Left lung (tissue), 10 donors: ENCODE data around the gene NFAT5. TPM values are rescaled to one million over a fixed set of nuclear protein-coding genes. Genes with fewer than 3 reads are reported as not detected.
"Not testable (repeated sequence)": the region's sequence is repeated elsewhere in the genome, so short reads cannot be mapped to it uniquely, and the experiment has no call there.

Source experiments
- ATAC-seq: fragments of 200-7000 bp; cut with Tn5 transposase; one replicate; pipeline ENCODE4 v1.9.1; 2020; ENCODE audit warnings: moderate library complexity
- DNase-seq, 4 donors: peaks; one replicate each; pipeline ENCODE4 v3.0.0-alpha.2; 2013 to 2020
- H3K27ac ChIP-seq, 2 donors: fragments of 200-600 bp; sonication (generic) in 1 of 2; one replicate each; pipeline versions ENCODE4 v1.5.0 to v1.8.0; 2020 to 2021
- H3K27me3 ChIP-seq, 2 donors: fragments of 200-600 bp; sonication (generic) in 1 of 2; one replicate each; pipeline versions ENCODE4 v1.5.0 to v1.8.0; 2020 to 2021
- H3K36me3 ChIP-seq, 2 donors: fragments of 200-600 bp; sonication (generic) in 1 of 2; one replicate each; pipeline versions ENCODE4 v1.5.0 to v1.8.0; 2020 to 2021
- H3K4me1 ChIP-seq, 2 donors: fragments of 200-600 bp; one replicate each; pipeline ENCODE4 v1.8.0; 2021
- H3K4me3 ChIP-seq, 2 donors: fragments of 200-600 bp; sonication (generic) in 1 of 2; one replicate each; pipeline versions ENCODE4 v1.5.0 to v1.8.0; 2020 to 2021; ENCODE audit warnings: mild to moderate bottlenecking in 1 of 2
- H3K9me3 ChIP-seq, 2 donors: fragments of 200-600 bp; sonication (generic) in 1 of 2; one replicate each; pipeline versions ENCODE4 v1.5.0 to v1.8.0; 2020 to 2021
- intact Hi-C, 2 donors: fragments of 100-400 bp; cut with DNase I; formaldehyde crosslinking; loops; one replicate each; pipeline versions ENCODE4 v1.11.2 to v1.14.2; 2022
- polyA plus RNA-seq, 6 donors: library from polyadenylated mRNA; unstranded; fragments of 120-200 nt; gene quantifications; one replicate each; pipeline ENCODE4 v1.2.1, GENCODE V29; 2013; ENCODE audit not compliant: insufficient read length in 6 of 6
- total RNA-seq, 2 donors: library from RNA; stranded (reverse); fragmentation: NEBNext Ultra II Directional; extraction: Animal tissue kit (Norgen Biotek cat#: 25700); gene quantifications; one replicate each; pipeline ENCODE4 v1.2.1, GENCODE V29; 2021
- TF ChIP-seq, protein P1 (sequence below), 2 donors: fragments of 200-600 bp; sonication (generic) in 1 of 2; IDR thresholded peaks; one replicate each; pipeline versions ENCODE4 v1.5.0 to v1.8.0; 2021; ENCODE audit warnings: antibody characterized with exemption in 2 of 2
- donor health status: DM: no; HTN: yes; CAD: no.
- donor health status: DM: no; HTN: no; CAD: no.

Gene NFAT5
- total and polyA plus RNA-seq, 8 donors = 44.8 to 66.0 (median 57.9) TPM

DNA sequence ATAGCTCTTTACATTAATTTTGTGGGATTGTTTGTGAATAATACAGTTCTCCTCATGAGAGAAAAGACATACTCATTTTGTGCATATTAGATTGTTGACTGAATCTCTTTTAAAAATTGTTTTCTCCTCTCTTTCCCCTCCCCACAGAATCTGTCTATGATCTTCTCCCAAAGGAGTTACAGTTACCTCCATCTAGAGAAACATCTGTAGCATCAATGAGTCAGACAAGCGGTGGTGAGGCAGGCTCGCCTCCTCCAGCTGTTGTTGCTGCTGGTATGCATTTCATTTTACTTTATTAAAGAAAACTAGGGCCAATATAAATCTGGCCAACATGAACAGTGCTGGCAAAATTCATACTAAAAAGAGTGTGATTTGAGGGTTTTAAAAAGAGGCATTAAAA, 60.5 kb downstream of the NFAT5 start:
- TF ChIP-seq, protein P1, sequence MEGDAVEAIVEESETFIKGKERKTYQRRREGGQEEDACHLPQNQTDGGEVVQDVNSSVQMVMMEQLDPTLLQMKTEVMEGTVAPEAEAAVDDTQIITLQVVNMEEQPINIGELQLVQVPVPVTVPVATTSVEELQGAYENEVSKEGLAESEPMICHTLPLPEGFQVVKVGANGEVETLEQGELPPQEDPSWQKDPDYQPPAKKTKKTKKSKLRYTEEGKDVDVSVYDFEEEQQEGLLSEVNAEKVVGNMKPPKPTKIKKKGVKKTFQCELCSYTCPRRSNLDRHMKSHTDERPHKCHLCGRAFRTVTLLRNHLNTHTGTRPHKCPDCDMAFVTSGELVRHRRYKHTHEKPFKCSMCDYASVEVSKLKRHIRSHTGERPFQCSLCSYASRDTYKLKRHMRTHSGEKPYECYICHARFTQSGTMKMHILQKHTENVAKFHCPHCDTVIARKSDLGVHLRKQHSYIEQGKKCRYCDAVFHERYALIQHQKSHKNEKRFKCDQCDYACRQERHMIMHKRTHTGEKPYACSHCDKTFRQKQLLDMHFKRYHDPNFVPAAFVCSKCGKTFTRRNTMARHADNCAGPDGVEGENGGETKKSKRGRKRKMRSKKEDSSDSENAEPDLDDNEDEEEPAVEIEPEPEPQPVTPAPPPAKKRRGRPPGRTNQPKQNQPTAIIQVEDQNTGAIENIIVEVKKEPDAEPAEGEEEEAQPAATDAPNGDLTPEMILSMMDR (IDR thresholded peaks at IDR 0.05) = no peak

DNA sequence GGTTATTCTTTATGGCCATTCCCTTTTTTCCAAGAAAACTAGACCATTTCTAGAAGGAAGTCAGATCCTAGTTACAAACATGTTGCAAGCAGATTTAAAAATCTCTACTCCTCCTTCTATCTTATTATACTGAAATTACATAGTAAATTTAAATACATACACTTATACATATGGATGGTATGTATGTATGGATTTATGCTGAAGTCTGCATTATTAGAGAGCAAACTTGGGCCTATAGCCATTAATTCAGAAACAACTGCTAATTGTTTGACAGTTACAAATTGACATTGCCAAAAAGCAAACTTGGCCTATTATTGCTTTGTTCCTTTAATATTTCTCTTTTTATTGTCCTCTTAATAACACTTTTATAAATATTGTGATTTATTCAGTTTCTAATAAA, 67.1 kb downstream of the NFAT5 start:
- TF ChIP-seq, protein P1 (IDR thresholded peaks at IDR 0.05) = no peak
- H3K27ac ChIP-seq = no peak overlapping the region
- ATAC-seq (no peak), DNase-seq (no peak)
- peaks cover 0 to 41% of the 10 kb centered on the region in 2 donors for H3K36me3 ChIP-seq
- H3K9me3 ChIP-seq = peaks cover 0 to 18% of the 10 kb centered on the region in 2 donors
- H3K27me3 ChIP-seq = no peaks in the 10 kb centered on the region
- no peak overlapping the region for H3K4me3 ChIP-seq
- intact Hi-C loops = no loop called here
- no peaks in the 10 kb centered on the region for H3K4me1 ChIP-seq

More for the DNA sequence above, 60.5 kb downstream of the NFAT5 start:
- Histone ChIP-seq H3K27ac (no peak overlapping the region), H3K9me3 (no peaks in the 10 kb centered on the region), H3K27me3 (no peaks in the 10 kb centered on the region), H3K4me1 (peaks cover 0 to under 1% of the 10 kb centered on the region in 2 donors), H3K4me3 (no peak overlapping the region), H3K36me3 (peaks cover 0 to 22% of the 10 kb centered on the region in 2 donors)
- no peak for ATAC-seq
- intact Hi-C loops = no loop called here
- DNase-seq = no peak

DNA sequence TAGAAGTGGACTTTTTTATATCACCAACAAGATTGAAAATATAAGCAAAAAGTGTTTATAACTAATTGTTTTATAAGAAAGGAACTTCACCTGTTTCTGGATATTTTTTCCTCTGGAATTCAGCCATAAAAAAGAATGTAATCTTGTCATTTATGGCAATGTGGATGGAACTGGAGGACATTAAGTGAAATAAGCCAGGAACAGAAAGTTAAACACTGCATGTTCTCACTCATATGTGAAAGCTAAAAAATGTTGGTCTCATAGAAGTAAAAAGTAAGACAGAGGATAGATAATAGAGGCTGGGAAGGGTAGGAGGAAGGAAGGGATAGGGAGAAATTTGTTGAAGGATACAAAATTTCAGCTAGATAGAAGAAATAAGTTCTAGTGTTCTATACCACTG, 67.6 kb downstream of the NFAT5 start:
- Histone ChIP-seq H3K27me3 (no peaks in the 10 kb centered on the region), H3K9me3 (peaks cover 0 to 18% of the 10 kb centered on the region in 2 donors), H3K4me3 (no peak overlapping the region), H3K4me1 (no peaks in the 10 kb centered on the region), H3K36me3 (peaks cover 0 to 41% of the 10 kb centered on the region in 2 donors), H3K27ac (no peak overlapping the region)
- ATAC-seq (no peak), DNase-seq (no peak)
- intact Hi-C loops = no loop called here
- TF ChIP-seq, protein P1 (IDR thresholded peaks at IDR 0.05) = no peak

DNA sequence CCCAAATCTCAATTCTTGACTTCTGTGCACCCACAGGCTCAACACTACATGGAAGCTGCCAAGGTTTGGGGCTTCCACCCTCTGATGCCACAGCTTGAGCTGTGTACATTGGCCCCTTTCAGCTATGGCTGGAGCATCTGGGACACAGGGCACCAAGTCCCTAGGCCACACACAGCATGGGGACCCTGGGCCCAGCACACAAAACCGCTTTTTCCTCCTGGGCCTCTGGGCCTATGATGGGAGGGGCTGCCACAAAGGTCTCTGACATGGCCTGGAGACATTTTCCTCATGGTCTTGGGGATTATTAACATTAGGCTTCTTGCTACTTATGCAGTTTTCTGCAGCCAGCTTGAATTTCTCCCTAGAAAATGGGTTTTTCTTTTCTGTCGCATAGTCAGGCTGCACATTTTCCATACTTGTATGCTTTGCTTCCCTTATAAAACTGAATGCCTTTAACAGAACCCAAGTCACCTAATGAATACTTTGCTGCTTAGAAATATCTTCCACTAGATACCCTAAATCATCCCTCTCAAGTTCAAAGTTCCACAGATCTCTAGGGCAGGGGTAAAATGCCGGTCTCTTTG, 70.9 kb downstream of the NFAT5 start:
- DNase-seq, H3K4me3 ChIP-seq, intact Hi-C loops, H3K4me1 ChIP-seq, H3K27ac ChIP-seq, ATAC-seq, H3K27me3 ChIP-seq: not testable (repeated sequence)
- Histone ChIP-seq H3K9me3 (peaks cover 0 to 18% of the 10 kb centered on the region in 2 donors), H3K36me3 (peaks cover 0 to 27% of the 10 kb centered on the region in 2 donors)

DNA sequence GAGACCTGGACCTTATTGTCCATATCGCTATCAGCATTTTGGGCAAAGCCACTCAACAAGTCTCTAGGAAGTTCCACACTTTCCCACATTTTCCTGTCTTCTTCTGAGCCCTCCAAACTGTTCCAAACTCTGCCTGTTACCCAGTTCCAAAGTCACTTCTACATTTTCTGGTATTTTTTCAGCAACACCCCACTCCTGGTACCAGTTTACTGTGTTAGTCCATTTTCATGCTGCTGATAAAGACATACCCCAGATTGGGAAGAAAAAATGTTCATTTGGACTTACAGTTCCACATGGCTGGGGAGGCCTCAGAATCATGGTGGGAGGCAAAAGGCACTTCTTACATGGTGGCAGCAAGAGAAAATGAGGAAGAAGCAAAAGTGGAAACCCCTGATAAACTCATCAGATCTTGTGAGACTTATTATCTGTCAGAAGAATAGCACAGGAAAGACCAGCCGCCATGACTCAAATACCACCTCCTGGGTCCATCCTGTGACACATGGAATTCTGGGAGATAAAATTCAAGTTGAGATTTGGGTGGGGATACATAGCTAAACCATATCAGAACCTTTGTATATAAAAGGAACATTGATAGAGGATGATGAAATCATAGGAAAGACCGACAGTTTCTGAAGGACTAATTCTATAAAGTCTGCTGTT, 71.6 kb downstream of the NFAT5 start:
- H3K4me3 ChIP-seq, H3K4me1 ChIP-seq, H3K27ac ChIP-seq, intact Hi-C loops, ATAC-seq, H3K27me3 ChIP-seq, DNase-seq: not testable (repeated sequence)
- Histone ChIP-seq H3K36me3 (peaks cover 0 to 27% of the 10 kb centered on the region in 2 donors), H3K9me3 (peaks cover 0 to 18% of the 10 kb centered on the region in 2 donors)

DNA sequence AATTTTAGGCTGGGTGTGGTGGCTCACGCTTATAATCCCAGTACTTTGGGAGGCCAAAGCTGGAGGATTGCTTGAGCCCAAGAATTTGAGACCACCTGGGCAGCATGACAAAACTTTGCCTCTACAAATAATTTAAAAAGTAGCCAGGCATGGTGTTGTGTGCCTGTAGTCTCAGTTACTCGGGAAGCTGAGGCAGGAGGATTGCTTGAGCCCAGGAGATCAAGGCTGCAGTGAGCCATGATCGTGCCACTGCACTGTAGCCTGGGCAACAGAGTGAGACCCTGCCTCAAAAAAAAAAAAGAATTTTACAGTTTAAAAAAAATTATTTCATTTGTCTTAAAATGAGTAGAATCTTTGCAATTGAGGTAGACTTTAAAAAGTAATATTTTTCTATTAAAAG, 78.2 kb downstream of the NFAT5 start:
- H3K27ac ChIP-seq, intact Hi-C loops, H3K4me3 ChIP-seq, H3K27me3 ChIP-seq, H3K9me3 ChIP-seq, H3K4me1 ChIP-seq, DNase-seq, ATAC-seq: not testable (repeated sequence)
- peaks cover 0 to 23% of the 10 kb centered on the region in 2 donors for H3K36me3 ChIP-seq
